PC-3 (cell line): ENCODE results near the gene CCPG1. TPM values are rescaled to one million over a fixed set of nuclear protein-coding genes. Genes with fewer than 3 reads are reported as not detected.

Experiments used
- ATAC-seq: fragments of 200-7000 bp; cut with Tn5 transposase; 2 replicates; pipeline ENCODE4 v1.9.1; 2020; ENCODE audit warnings: mild to moderate bottlenecking, moderate library complexity
- BruUV-seq: library from RNA; stranded (reverse); fragments of 400-500 nt; replicated peaks from 2 replicates; lab custom pipeline; 2021; lab: Mats Ljungman, UMichigan
- CTCF ChIA-PET: fragments of 300-600 bp; sonication (Branson Sonifier 250); formaldehyde crosslinking; loops from one replicate; lab custom pipeline; 2022; ENCODE audit warnings: antibody characterized with exemption; lab: Charles Lee
- POLR2A ChIA-PET: fragments of 300-600 bp; sonication (Branson Sonifier 250); formaldehyde crosslinking; loops from one replicate; lab custom pipeline; 2022; ENCODE audit warnings: antibody characterized with exemption; ENCODE audit not compliant: unreplicated experiment; lab: Charles Lee
- DNase-seq: peaks from one replicate; pipeline ENCODE4 v3.0.0-alpha.2; 2015
- H2AFZ ChIP-seq: fragments of 300-600 bp; sonication (generic); 2 replicates; pipeline ENCODE4 v1.6.0; 2016; ENCODE audit warnings: antibody characterized with exemption, low read length
- H3F3A ChIP-seq: fragments of 300-600 bp; sonication (generic); one replicate; pipeline ENCODE4 v1.6.0; 2017; ENCODE audit warnings: antibody characterized with exemption, low read length, control low read depth, mild to moderate bottlenecking; ENCODE audit not compliant: unreplicated experiment
- H3K27ac ChIP-seq: fragments of 300-600 bp; sonication (generic); 2 replicates; pipeline ENCODE4 v1.5.1; 2016; ENCODE audit warnings: mild to moderate bottlenecking, low read length
- H3K27me3 ChIP-seq: fragments of 300-600 bp; sonication (generic); 2 replicates; pipeline ENCODE4 v1.6.1; 2016; ENCODE audit warnings: low read length, mixed read lengths
- H3K36me3 ChIP-seq: fragments of 300-600 bp; sonication (generic); 2 replicates; pipeline ENCODE4 v1.6.1; 2016; ENCODE audit warnings: low read depth, mixed run types, low read length, mixed read lengths
- H3K4me1 ChIP-seq: fragments of 300-600 bp; sonication (generic); 2 replicates; pipeline ENCODE4 v1.5.1; 2016; ENCODE audit warnings: low read length; ENCODE audit not compliant: insufficient read depth
- H3K4me2 ChIP-seq: fragments of 300-600 bp; sonication (generic); 2 replicates; pipeline ENCODE4 v1.6.0; 2016; ENCODE audit warnings: low read length
- H3K4me3 ChIP-seq: fragments of 300-600 bp; sonication (generic); 2 replicates; pipeline ENCODE4 v1.5.1; 2016; ENCODE audit warnings: mild to moderate bottlenecking, low read length, mixed read lengths
- H3K79me2 ChIP-seq: fragments of 300-600 bp; sonication (generic); 2 replicates; pipeline ENCODE4 v1.6.1; 2017; ENCODE audit warnings: low read length, mixed read lengths
- H3K9ac ChIP-seq: fragments of 300-600 bp; sonication (generic); 2 replicates; pipeline ENCODE4 v1.6.0; 2016; ENCODE audit warnings: mild to moderate bottlenecking, low read length
- H3K9me2 ChIP-seq: fragments of 300-600 bp; sonication (generic); replicated peaks from 2 replicates; pipeline ENCODE4 v1.6.1; 2016; ENCODE audit warnings: mixed run types, low read length, mixed read lengths
- H3K9me3 ChIP-seq: fragments of 300-600 bp; sonication (generic); 2 replicates; pipeline ENCODE4 v1.6.1; 2016; ENCODE audit warnings: low read length, mixed read lengths
- H4K20me1 ChIP-seq: fragments of 300-600 bp; sonication (generic); 2 replicates; pipeline ENCODE4 v1.6.1; 2016; ENCODE audit warnings: low read length, mixed read lengths
- CTCF ChIP-seq: fragments of 300-600 bp; sonication (generic); conservative IDR thresholded peaks from 2 replicates; pipeline ENCODE4 v1.5.1; 2017; ENCODE audit warnings: antibody characterized with exemption, low read depth, mild to moderate bottlenecking, low read length
- EZH2 ChIP-seq: fragments of 300-600 bp; sonication (generic); IDR thresholded peaks from one replicate; pipeline ENCODE4 v1.6.1; 2017; ENCODE audit warnings: antibody characterized with exemption, mild to moderate bottlenecking, low read length; ENCODE audit not compliant: unreplicated experiment
- EZH2phosphoT487 ChIP-seq: fragments of 300-600 bp; sonication (generic); IDR thresholded peaks from 2 replicates; pipeline ENCODE4 v1.6.1; 2018; ENCODE audit warnings: mild to moderate bottlenecking, antibody characterized with exemption, low read length, borderline replicate concordance
- intact Hi-C: fragments of 100-400 bp; cut with micrococcal nuclease; formaldehyde crosslinking; loops from 2 replicates; pipeline ENCODE4 v1.9.0; 2023
- microRNA-seq: library from miRNA; unstranded; fragments of <30 nt; microRNA quantifications from one replicate; pipeline ENCODE4 v1.1.0, GENCODE V29; 2020; ENCODE audit not compliant: unreplicated experiment
- total RNA-seq: library from RNA; depleted of rRNA; stranded (reverse); fragments of >200 nt; gene quantifications from 2 replicates; pipeline ENCODE4 v1.2.3, GENCODE V29; 2014; rRNA removed

Gene CCPG1
- total RNA-seq, 1 experiment from 2014 or later: 7.8 TPM

- peak within 1 kb of the TSS; percentile 91 for H3K9ac ChIP-seq
- intact Hi-C loops: loop anchor here (2.0 to 5.0 kb wide), 2 partner anchors 88 to 116 kb away; partner anchors contain the start of genes CCPG1 and PIERCE2
- peak; percentile 90 for ATAC-seq
- peak within 1 kb of the TSS; percentile 88 for H2AFZ ChIP-seq
- H3K79me2 ChIP-seq: peaks cover 33% of the 10 kb centered on the region
- H3K4me1 ChIP-seq: peaks cover 4% of the 10 kb centered on the region
- H3K36me3 ChIP-seq: no peaks in the 10 kb centered on the region
- peak; percentile 76 for DNase-seq
- no peaks in the 10 kb centered on the region for H3K9me3 ChIP-seq
- no peaks in the 10 kb centered on the region for H3F3A ChIP-seq
- peak within 1 kb of the TSS; percentile 93 for H3K4me3 ChIP-seq
- TSS peak; percentile 73 for BruUV-seq
- H3K9me2 ChIP-seq: no peaks in the 10 kb centered on the region
- peak within 1 kb of the TSS; percentile 75 for H3K4me2 ChIP-seq
- H4K20me1 ChIP-seq: no peaks in the 10 kb centered on the region
- POLR2A ChIA-PET: interaction anchor here (0.6 kb wide), 1 partner anchor 134 kb away, joined by 3 read pairs; no protein-coding TSS in a partner anchor
- H3K27me3 ChIP-seq: no peaks in the 10 kb centered on the region
- H3K27ac ChIP-seq: peak within 1 kb of the TSS; percentile 82
- CTCF ChIA-PET: interaction anchor here (0.6 kb wide), 1 partner anchor 55 kb away, joined by 9 read pairs; no protein-coding TSS in a partner anchor
- TF ChIP-seq EZH2phosphoT487: no peak
- no peak for TF ChIP-seq EZH2
- no peak for TF ChIP-seq CTCF
These were observed 89.3 kb downstream of the CCPG1 start, which contains the start of the genes PIGB and PIGBOS1 for GRCh38 chr15:55318588-55319494. TSS of gene PIGB (plus strand) at chr15:55319222. CDS start at chr15:55319251, 29 bp downstream. TSS of gene PIGBOS1 (minus strand) at chr15:55319123. CDS start at chr15:55317792, 1,331 bp downstream.

Small RNAs within 50 kb of the gene (microRNA-seq; reads per million reads assigned to microRNA genes)
- gene MIR628: 38.6 reads per million, percentile 55 among the genes with 10 or more reads in this experiment

Other genes starting within 250 kb of the CCPG1 start
- gene RSL24D1, start 211.4 kb downstream of the CCPG1 start, total RNA-seq: 37.0 and 43.5 TPM in 2 replicates
- gene RAB27A, start 118.5 kb downstream of the CCPG1 start, total RNA-seq: 6.3 and 9.4 TPM in 2 replicates
- 8.4 and 8.6 TPM in 2 replicates for gene PIGBOS1, start 89.2 kb downstream of the CCPG1 start, total RNA-seq
- 10.9 and 15.3 TPM in 2 replicates for gene PIGB, start 89.1 kb downstream of the CCPG1 start, total RNA-seq
- gene PIERCE2, start 136 bp upstream of the CCPG1 start, total RNA-seq: 0.63 and 3.1 TPM in 2 replicates
- 0.91 and 0.92 TPM in 2 replicates for gene DNAAF4, start 99.9 kb upstream of the CCPG1 start, total RNA-seq
- gene PYGO1, start 180.0 kb upstream of the CCPG1 start, total RNA-seq: 1.8 and 2.0 TPM in 2 replicates